Sigmoid colon (tissue), 3 donors: ENCODE measurements around the gene PTPRD.

Experiments
- CTCF ChIP-seq, 4 experiments: fragments of 450-650 bp in 3 of 4; fragments of 200-600 bp in 1 of 4; IDR thresholded peaks; one replicate each; pipeline ENCODE4 v1.5.1; 2016 to 2019; ENCODE audit warnings: antibody characterized with exemption in 4 of 4, mild to moderate bottlenecking in 3 of 4, moderate library complexity in 2 of 4
- POLR2A ChIP-seq, 2 donors: fragments of 450-650 bp; IDR thresholded peaks; one replicate each; pipeline ENCODE4 v1.6.1; 2016; ENCODE audit warnings: antibody characterized with exemption in 2 of 2, mild to moderate bottlenecking in 2 of 2, moderate library complexity in 2 of 2

DNA sequence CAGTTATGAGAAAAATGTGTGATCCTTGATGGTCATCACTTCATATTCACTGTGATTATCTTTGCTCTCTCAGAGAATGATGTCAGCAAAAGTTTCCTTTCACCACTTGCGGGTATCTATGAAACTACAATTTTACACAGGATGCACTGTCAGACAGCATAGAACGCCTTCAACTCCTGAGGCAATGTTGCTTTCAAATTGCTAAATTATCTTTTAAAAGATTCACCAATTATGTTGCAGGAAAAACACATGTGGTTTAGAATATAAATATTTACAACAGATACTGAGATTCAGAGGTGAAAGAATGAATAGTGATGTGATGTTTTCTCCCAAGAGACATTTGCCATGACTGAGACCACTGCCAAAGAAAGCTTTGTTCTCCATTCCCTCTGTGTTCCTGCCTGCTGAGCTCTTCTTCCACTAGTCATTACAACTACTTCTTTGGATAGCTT, 1933.4 kb downstream of the PTPRD start:
- TF ChIP-seq CTCF (IDR thresholded peaks at IDR 0.05) (no peak), POLR2A (IDR thresholded peaks at IDR 0.05) (no peak)
